HCT116 (cell line): ENCODE results near the gene CHMP4B. TPM values are rescaled to one million over a fixed set of nuclear protein-coding genes. Genes with fewer than 3 reads are reported as not detected.

Experiments used
- ATAC-seq: fragments of 200-7000 bp; cut with Tn5 transposase; 2 replicates; pipeline ENCODE4 v1.9.1; 2020; ENCODE audit warnings: mild to moderate bottlenecking, moderate library complexity
- BruUV-seq: library from RNA; stranded (reverse); fragments of 400-500 nt; replicated peaks from 2 replicates; lab custom pipeline; 2021; lab: Mats Ljungman, UMichigan
- CTCF ChIA-PET: fragments of 300-600 bp; sonication (Branson Sonifier 250); formaldehyde crosslinking; loops from one replicate; lab custom pipeline; 2021; ENCODE audit warnings: antibody characterized with exemption; lab: Charles Lee
- POLR2A ChIA-PET: fragments of 300-600, 350-600 bp; sonication (Branson Sonifier 250); formaldehyde crosslinking; loops from one replicate; lab custom pipeline; 2021; ENCODE audit warnings: antibody characterized with exemption; lab: Charles Lee
- RAD21 ChIA-PET, 2 experiments: fragments of 300-600 bp; sonication (Branson Sonifier 250); formaldehyde crosslinking; loops; one replicate each; lab custom pipeline; 2023; ENCODE audit warnings: low total read pairs in 2 of 2; ENCODE audit not compliant: uncharacterized antibody in 2 of 2, unreplicated experiment in 2 of 2, low non-redundant PET in 1 of 2; lab: Charles Lee
- DNase-seq: peaks from one replicate; pipeline ENCODE4 v3.0.0-alpha.2; 2010; ENCODE audit warnings: low read depth, low spot score
- H2AFZ ChIP-seq: fragments of 200-600 bp; shearing (Covaris generic), sonication (generic); 2 replicates; pipeline ENCODE4 v1.6.1; 2017; ENCODE audit warnings: low read depth, mixed run types, mixed read lengths, antibody characterized with exemption, low read length; ENCODE audit not compliant: poor library complexity, severe bottlenecking
- H3K27ac ChIP-seq: 2 replicates; pipeline ENCODE4 v1.5.1; 2012; ENCODE audit warnings: low read depth, low read length
- H3K27me3 ChIP-seq: fragments of 200-600 bp; sonication (generic); 2 replicates; pipeline ENCODE4 v1.6.1; 2016; ENCODE audit warnings: mixed run types, low read length, mixed read lengths; ENCODE audit not compliant: insufficient read depth
- H3K36me3 ChIP-seq, 2 experiments: fragments of 200-500 bp in 1 of 2; fragments of 200-600 bp in 1 of 2; sonication (Bioruptor generic) in 1 of 2; sonication (generic) in 1 of 2; 2 replicates each; pipeline versions ENCODE4 v1.5.1 to v1.6.1; 2014 to 2016; ENCODE audit warnings: low read length in 2 of 2, inconsistent platforms in 1 of 2, mixed read lengths in 1 of 2, mixed run types in 1 of 2; ENCODE audit not compliant: insufficient read depth in 2 of 2, control insufficient read depth in 1 of 2
- H3K4me1 ChIP-seq, 2 experiments: fragments of 200-600 bp in 1 of 2; sonication (generic) in 1 of 2; 2 replicates each; pipeline versions ENCODE4 v1.5.1 to v1.6.1; 2012 to 2017; ENCODE audit warnings: low read length in 2 of 2, inconsistent platforms in 1 of 2, mild to moderate bottlenecking in 1 of 2, mixed read lengths in 1 of 2, mixed run types in 1 of 2, moderate library complexity in 1 of 2; ENCODE audit not compliant: insufficient read depth in 2 of 2, control insufficient read depth in 1 of 2
- H3K4me2 ChIP-seq: fragments of 200-600 bp; sonication (generic); 2 replicates; pipeline ENCODE4 v1.6.1; 2017; ENCODE audit warnings: mixed run types, low read length, mixed read lengths
- H3K4me3 ChIP-seq, 2 experiments: fragments of 200-600 bp in 1 of 2; sonication (generic) in 1 of 2; replicated peaks in 1 of 2; 2 replicates each; pipeline ENCODE4 v1.5.1; 2011 to 2016; ENCODE audit warnings: low read length in 2 of 2, control low read depth in 1 of 2, low read depth in 1 of 2, mild to moderate bottlenecking in 1 of 2, mixed read lengths in 1 of 2, mixed run types in 1 of 2
- H3K79me2 ChIP-seq: fragments of 200-600 bp; sonication (generic); 2 replicates; pipeline ENCODE4 v1.6.1; 2017; ENCODE audit warnings: mild to moderate bottlenecking, mixed run types, low read length, moderate library complexity, mixed read lengths; ENCODE audit not compliant: insufficient read depth
- H3K9ac ChIP-seq: fragments of 200-600 bp; sonication (generic); 2 replicates; pipeline ENCODE4 v1.6.1; 2016; ENCODE audit warnings: low read length, mixed read lengths
- H3K9me2 ChIP-seq: fragments of 200-600 bp; sonication (generic), shearing (Covaris generic); 2 replicates; pipeline ENCODE4 v1.6.1; 2017; ENCODE audit warnings: mixed run types, mild to moderate bottlenecking, moderate library complexity; ENCODE audit not compliant: insufficient read depth
- H3K9me3 ChIP-seq, 2 experiments: fragments of 200-500 bp in 1 of 2; fragments of 200-600 bp in 1 of 2; sonication (Bioruptor generic) in 1 of 2; sonication (generic) in 1 of 2; 2 replicates each; pipeline ENCODE4 v1.6.1; 2014 to 2017; ENCODE audit warnings: low read length in 2 of 2, mixed read lengths in 2 of 2, inconsistent platforms in 1 of 2, low read depth in 1 of 2, mild to moderate bottlenecking in 1 of 2, mixed run types in 1 of 2, moderate library complexity in 1 of 2; ENCODE audit not compliant: control insufficient read depth in 1 of 2, insufficient read depth in 1 of 2
- H4K20me1 ChIP-seq: fragments of 200-600 bp; sonication (generic), shearing (Covaris generic); 2 replicates; pipeline ENCODE4 v1.6.1; 2017; ENCODE audit warnings: mixed run types, mild to moderate bottlenecking, moderate library complexity; ENCODE audit not compliant: insufficient read depth
- CBX3 ChIP-seq: IDR thresholded peaks from 2 replicates; pipeline ENCODE4 v1.6.1; 2012; ENCODE audit warnings: low read depth
- CEBPB ChIP-seq: IDR thresholded peaks from 2 replicates; pipeline ENCODE4 v1.6.1; 2012; ENCODE audit warnings: low read depth
- ELF1 ChIP-seq: IDR thresholded peaks from 2 replicates; pipeline ENCODE4 v1.6.1; 2012; ENCODE audit warnings: low read depth, borderline replicate concordance
- EZH2 ChIP-seq: fragments of 200-600 bp; sonication (generic); IDR thresholded peaks from 2 replicates; pipeline ENCODE4 v1.6.1; 2017; ENCODE audit warnings: antibody characterized with exemption, mixed run types
- FOSL1 ChIP-seq: IDR thresholded peaks from 2 replicates; pipeline ENCODE4 v1.6.1; 2012; ENCODE audit warnings: low read depth
- POLR2A ChIP-seq: IDR thresholded peaks from 2 replicates; pipeline ENCODE4 v1.7.0; 2011; ENCODE audit warnings: borderline replicate concordance; ENCODE audit not compliant: insufficient read depth, insufficient read length; ENCODE audit errors: extremely low read depth
- POLR2AphosphoS5 ChIP-seq: IDR thresholded peaks from 2 replicates; pipeline ENCODE4 v1.6.1; 2011; ENCODE audit warnings: mild to moderate bottlenecking, low read depth, low read length, moderate library complexity
- RAD21 ChIP-seq: IDR thresholded peaks from 2 replicates; pipeline ENCODE4 v1.6.1; 2012; ENCODE audit warnings: low read depth, mild to moderate bottlenecking
- ZFX ChIP-seq: fragments of 450-650 bp; IDR thresholded peaks from 2 replicates; pipeline ENCODE4 v1.6.1; 2017
- intact Hi-C: fragments of 100-400 bp; cut with micrococcal nuclease; formaldehyde crosslinking; loops from 2 replicates; pipeline ENCODE4 v1.10.0; 2022
- total RNA-seq: library from RNA; stranded (reverse); gene quantifications from one replicate; pipeline ENCODE4 v1.2.1, GENCODE V29; 2021; ENCODE audit not compliant: unreplicated experiment
- TF ChIP-seq, protein P1 (sequence below): IDR thresholded peaks from 2 replicates; pipeline ENCODE4 v1.6.1; 2012
- TF ChIP-seq, protein P2 (sequence below): IDR thresholded peaks from 2 replicates; pipeline ENCODE4 v1.6.1; 2012

The CHMP4B gene
- total RNA-seq, 1 experiment from 2014 or later: 56.9 TPM

DNA sequence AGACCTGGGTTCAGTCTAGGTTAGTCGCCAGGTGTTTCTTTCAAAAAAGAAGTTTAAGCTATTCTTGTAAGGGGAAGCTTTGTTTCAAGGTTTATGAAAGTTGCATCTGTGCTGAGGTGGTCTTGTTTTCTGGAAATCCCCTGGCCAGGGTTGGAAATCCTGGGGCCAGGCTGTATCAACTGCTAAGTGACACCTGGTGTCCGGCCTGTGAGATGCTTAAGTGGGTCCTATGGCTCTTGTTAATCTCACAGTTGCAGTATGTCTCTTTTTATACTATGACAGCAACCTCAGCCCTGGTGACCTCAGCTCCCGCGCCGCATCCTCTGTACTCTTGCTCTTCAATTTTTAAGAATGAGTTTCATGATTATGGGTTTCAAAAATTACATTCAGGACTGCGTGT lies 72.0 kb downstream of the CHMP4B start:
- DNase-seq (no peak), ATAC-seq (no peak)
- H3K27ac ChIP-seq: no peak overlapping the region
- H2AFZ ChIP-seq: no peak overlapping the region
- POLR2A ChIA-PET: no interaction called here
- H3K9me3 ChIP-seq: peaks cover 9% of the 10 kb centered on the region in 2 experiments; a peak in 2 of 4 replicates
- H3K4me1 ChIP-seq: no peaks in the 10 kb centered on the region
- BruUV-seq: no TSS peak
- no peaks in the 10 kb centered on the region for H3K36me3 ChIP-seq
- no peak overlapping the region for H3K4me2 ChIP-seq
- no peaks in the 10 kb centered on the region for H3K9me2 ChIP-seq
- RAD21 ChIA-PET: no interaction called here
- H3K4me3 ChIP-seq: no peak overlapping the region
- H4K20me1 ChIP-seq: no peaks in the 10 kb centered on the region
- no peaks in the 10 kb centered on the region for H3K79me2 ChIP-seq
- TF ChIP-seq POLR2A (no peak), EZH2 (no peak)
- TF ChIP-seq, protein P1, sequence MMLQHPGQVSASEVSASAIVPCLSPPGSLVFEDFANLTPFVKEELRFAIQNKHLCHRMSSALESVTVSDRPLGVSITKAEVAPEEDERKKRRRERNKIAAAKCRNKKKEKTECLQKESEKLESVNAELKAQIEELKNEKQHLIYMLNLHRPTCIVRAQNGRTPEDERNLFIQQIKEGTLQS: no peak
- TF ChIP-seq, protein P2, sequence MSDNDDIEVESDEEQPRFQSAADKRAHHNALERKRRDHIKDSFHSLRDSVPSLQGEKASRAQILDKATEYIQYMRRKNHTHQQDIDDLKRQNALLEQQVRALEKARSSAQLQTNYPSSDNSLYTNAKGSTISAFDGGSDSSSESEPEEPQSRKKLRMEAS: no peak
- H3K27me3 ChIP-seq: no peaks in the 10 kb centered on the region
- CTCF ChIA-PET: interaction anchor here (1.2 kb wide), 1 partner anchor 15 kb away, joined by 4 read pairs; no protein-coding TSS in a partner anchor
- H3K9ac ChIP-seq: no peak overlapping the region
- intact Hi-C loops: no loop called here

DNA sequence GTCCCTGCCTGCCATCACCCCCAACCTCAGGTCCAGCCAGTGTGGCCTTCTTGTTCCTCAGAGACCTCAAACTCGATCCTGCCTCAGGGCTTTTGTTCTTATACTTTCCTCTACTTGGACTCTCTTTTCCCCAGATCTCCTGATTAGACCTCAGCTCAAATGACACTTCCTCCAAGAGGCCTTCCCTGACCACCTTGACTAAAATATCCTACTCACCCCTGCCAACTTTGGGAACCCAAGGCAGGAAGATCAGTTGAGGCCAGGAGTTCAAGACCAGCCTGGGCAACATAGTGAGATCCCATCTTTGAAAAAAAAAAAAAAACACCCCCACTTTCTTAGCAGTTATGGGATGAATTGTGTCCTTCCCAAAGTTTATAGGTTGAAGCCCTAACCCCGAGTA lies 73.5 kb downstream of the CHMP4B start:
- Histone ChIP-seq H2AFZ (no peak overlapping the region), H3K27me3 (no peaks in the 10 kb centered on the region), H3K9me3 (peaks cover 0 to 1% of the 10 kb centered on the region in 2 experiments; a peak in 2 of 4 replicates), H4K20me1 (no peaks in the 10 kb centered on the region), H3K9me2 (no peaks in the 10 kb centered on the region), H3K4me1 (no peaks in the 10 kb centered on the region), H3K79me2 (no peaks in the 10 kb centered on the region), H3K4me2 (no peak overlapping the region), H3K9ac (no peak overlapping the region), H3K4me3 (no peak overlapping the region), H3K27ac (no peak overlapping the region), H3K36me3 (no peaks in the 10 kb centered on the region)
- TF ChIP-seq POLR2A (no peak), RAD21 (no peak), ELF1 (no peak), ZFX (no peak), CBX3 (no peak), FOSL1 (no peak), EZH2 (no peak), POLR2AphosphoS5 (no peak), CEBPB (no peak)
- TF ChIP-seq, protein P2: no peak
- TF ChIP-seq, protein P1: no peak
- ChIA-PET POLR2A (no interaction called here), RAD21 (no interaction called here), CTCF (no interaction called here)
- intact Hi-C loops: no loop called here
- DNase-seq (no peak), ATAC-seq (no peak)
- no TSS peak for BruUV-seq
